Measurements from ENCODE around the gene MIA2.
"Not testable (repeated sequence)": the region's sequence is repeated elsewhere in the genome, so short reads cannot be mapped to it uniquely, and the experiment has no call there.

The MIA2 gene

DNA sequence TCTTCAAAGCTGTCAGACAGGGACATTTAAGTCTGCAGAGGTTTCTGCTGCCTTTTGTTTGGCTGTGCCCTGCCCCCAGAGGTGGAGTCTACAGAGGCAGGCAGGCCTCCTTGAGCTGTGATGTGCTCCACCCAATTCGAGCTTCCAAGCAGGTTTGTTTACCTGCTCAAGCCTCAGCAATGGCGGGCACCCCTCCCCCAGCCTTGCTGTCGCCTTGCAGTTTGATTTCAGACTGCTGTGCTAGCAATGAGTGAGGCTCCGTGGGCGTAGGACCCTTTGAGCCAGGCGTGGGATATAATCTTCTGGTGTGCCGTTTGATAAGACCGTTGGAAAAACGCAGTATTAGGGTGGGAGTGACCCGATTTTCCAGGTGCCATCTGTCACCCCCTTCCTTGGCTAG lies 125.4 kb downstream of the MIA2 start:
- not testable (repeated sequence) for H3K9me3 ChIP-seq (ENCODE audit: control insufficient read depth, low read length); H4K8ac ChIP-seq (ENCODE audit: low read length); H2BK12ac ChIP-seq (ENCODE audit: low read length in 2 of 2); H3K23ac ChIP-seq (ENCODE audit: low read length in 2 of 2); H2AFZ ChIP-seq (ENCODE audit: low read depth, low read length); H2BK5ac ChIP-seq (ENCODE audit: low read depth, low read length, poor library complexity, severe bottlenecking); H2AK5ac ChIP-seq (ENCODE audit: low read length, severe bottlenecking); H3K4me1 ChIP-seq (ENCODE audit: control insufficient read depth, insufficient read depth, low read depth, low read length); H3K18ac ChIP-seq (ENCODE audit: low read depth in 1 of 2, low read length in 2 of 2); H2BK15ac ChIP-seq (ENCODE audit: low read depth, poor library complexity, severe bottlenecking); H3K27me3 ChIP-seq (ENCODE audit: control insufficient read depth in 1 of 2, insufficient read depth in 1 of 2, low read length in 2 of 2); H3K4me3 ChIP-seq (ENCODE audit: insufficient read depth in 1 of 2, low read depth in 1 of 2, low read length in 2 of 2); H3K79me1 ChIP-seq (replicated peaks; ENCODE audit: low read length, poor library complexity, severe bottlenecking); H3K4ac ChIP-seq (ENCODE audit: low read depth in 1 of 2, low read length in 2 of 2); DNase-seq; H3K14ac ChIP-seq (ENCODE audit: low read length in 2 of 2); H3K4me2 ChIP-seq (ENCODE audit: low read length, poor library complexity, severe bottlenecking); H4K91ac ChIP-seq (ENCODE audit: low read length); H3K9ac ChIP-seq (ENCODE audit: low read length); H2BK120ac ChIP-seq (ENCODE audit: low read depth, low read length); H3K27ac ChIP-seq (ENCODE audit: low read length, poor library complexity, severe bottlenecking)
- WGBS, result 95% methylated on average over 10 of the region's 10 CpGs
- H3K36me3 ChIP-seq (ENCODE audit: control insufficient read depth in 1 of 2, insufficient read depth in 2 of 2, low read depth in 1 of 2, low read length in 2 of 2), result peaks cover 6 to 11% of the 10 kb centered on the region in 2 experiments

DNA sequence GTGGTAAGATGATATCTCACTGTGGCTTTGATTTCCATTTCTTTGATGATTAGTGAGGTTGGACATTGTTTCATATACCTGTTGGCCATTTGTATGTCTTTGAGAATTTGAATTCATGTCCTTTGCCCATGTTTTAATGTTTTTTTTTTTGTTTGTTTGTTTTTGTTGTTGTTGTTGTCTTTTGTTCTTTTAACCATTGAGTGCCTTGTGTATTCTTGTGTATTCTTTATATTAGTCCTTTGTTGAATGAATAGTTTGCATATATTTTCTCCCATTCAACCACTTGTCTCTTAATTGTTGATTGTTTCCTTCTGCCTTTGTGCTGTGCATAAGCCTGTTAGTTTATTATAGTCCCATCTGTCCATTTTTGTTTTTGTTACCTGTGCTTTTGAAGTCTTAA lies 126.6 kb downstream of the MIA2 start:
- Histone ChIP-seq H3K18ac (ENCODE audit: low read depth in 1 of 2, low read length in 2 of 2) (no peak overlapping the region), H2BK5ac (ENCODE audit: low read depth, low read length, poor library complexity, severe bottlenecking) (no peak overlapping the region), H3K23ac (ENCODE audit: low read length in 2 of 2) (no peak overlapping the region), H3K9me3 (ENCODE audit: control insufficient read depth, low read length) (peaks cover 18% of the 10 kb centered on the region), H4K8ac (ENCODE audit: low read length) (no peak overlapping the region), H3K27ac (ENCODE audit: low read length, poor library complexity, severe bottlenecking) (no peak overlapping the region), H3K14ac (ENCODE audit: low read length in 2 of 2) (no peak overlapping the region), H3K79me1 (replicated peaks; ENCODE audit: low read length, poor library complexity, severe bottlenecking) (peaks cover 10% of the 10 kb centered on the region), H3K36me3 (ENCODE audit: control insufficient read depth in 1 of 2, insufficient read depth in 2 of 2, low read depth in 1 of 2, low read length in 2 of 2) (peaks cover 6 to 11% of the 10 kb centered on the region in 2 experiments), H2AFZ (ENCODE audit: low read depth, low read length) (no peak overlapping the region), H3K4me3 (ENCODE audit: insufficient read depth in 1 of 2, low read depth in 1 of 2, low read length in 2 of 2) (no peak overlapping the region), H3K4me1 (ENCODE audit: control insufficient read depth, insufficient read depth, low read depth, low read length) (no peaks in the 10 kb centered on the region), H3K4ac (ENCODE audit: low read depth in 1 of 2, low read length in 2 of 2) (no peak overlapping the region), H2BK15ac (ENCODE audit: low read depth, poor library complexity, severe bottlenecking) (no peak overlapping the region), H4K91ac (ENCODE audit: low read length) (no peak overlapping the region), H3K4me2 (ENCODE audit: low read length, poor library complexity, severe bottlenecking) (no peak overlapping the region), H3K9ac (ENCODE audit: low read length) (no peak overlapping the region), H3K27me3 (ENCODE audit: control insufficient read depth in 1 of 2, insufficient read depth in 1 of 2, low read length in 2 of 2) (no peaks in the 10 kb centered on the region), H2BK120ac (ENCODE audit: low read depth, low read length) (no peak overlapping the region), H2BK12ac (ENCODE audit: low read length in 2 of 2) (no peak overlapping the region), H2AK5ac (ENCODE audit: low read length, severe bottlenecking) (no peak overlapping the region)
- DNase-seq, result no peak

DNA sequence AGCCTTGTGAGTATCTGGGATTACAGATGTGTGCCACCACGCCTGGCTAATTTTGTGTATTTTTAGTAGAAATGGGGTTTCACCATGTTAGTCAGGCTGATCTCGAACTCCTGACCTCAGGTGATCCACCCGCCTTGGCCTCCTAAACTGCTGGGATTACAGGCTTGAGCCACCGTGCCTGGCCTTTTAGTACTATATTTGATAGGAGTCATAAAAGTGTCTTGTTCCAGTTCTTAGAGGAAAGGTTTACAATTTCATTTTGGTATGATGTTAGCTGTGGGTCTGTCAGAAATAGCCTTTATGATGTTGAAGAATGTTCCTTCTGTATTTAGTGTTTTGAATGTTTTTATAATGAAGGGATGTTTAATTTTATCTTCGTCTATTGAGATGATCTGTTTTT lies 127.8 kb downstream of the MIA2 start:
- WGBS, result 98% methylated on average over 5 of the region's 5 CpGs

DNA sequence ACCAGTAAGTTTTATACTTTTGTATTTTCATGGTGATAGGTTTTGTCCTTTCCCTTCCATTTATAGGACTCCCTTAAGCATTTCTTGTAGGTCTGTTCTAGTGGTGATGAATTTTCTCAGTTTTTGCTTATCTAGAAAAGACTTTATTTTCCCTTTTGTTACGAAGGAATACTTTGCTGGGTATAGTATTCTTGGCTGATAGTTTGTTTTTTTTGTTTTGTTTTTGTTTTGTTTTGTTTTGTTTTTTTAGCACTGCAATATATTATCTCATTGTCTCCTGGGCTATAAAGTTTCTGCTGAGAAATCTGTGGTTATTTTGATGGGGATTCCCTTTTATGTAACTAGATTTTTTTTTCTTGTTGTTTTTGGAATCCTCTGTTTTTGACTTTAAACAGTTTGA lies 130.8 kb downstream of the MIA2 start:
- Histone ChIP-seq H3K9me3 (ENCODE audit: control insufficient read depth, low read length) (peaks cover 20% of the 10 kb centered on the region), H3K23ac (ENCODE audit: low read length in 2 of 2) (no peak overlapping the region), H2BK12ac (ENCODE audit: low read length in 2 of 2) (no peak overlapping the region), H3K4me3 (ENCODE audit: insufficient read depth in 1 of 2, low read depth in 1 of 2, low read length in 2 of 2) (no peak overlapping the region), H3K27me3 (ENCODE audit: control insufficient read depth in 1 of 2, insufficient read depth in 1 of 2, low read length in 2 of 2) (no peaks in the 10 kb centered on the region), H3K4me1 (ENCODE audit: control insufficient read depth, insufficient read depth, low read depth, low read length) (peaks cover 12% of the 10 kb centered on the region), H2AFZ (ENCODE audit: low read depth, low read length) (no peak overlapping the region), H3K4me2 (ENCODE audit: low read length, poor library complexity, severe bottlenecking) (no peak overlapping the region), H3K36me3 (ENCODE audit: control insufficient read depth in 1 of 2, insufficient read depth in 2 of 2, low read depth in 1 of 2, low read length in 2 of 2) (peaks cover 7 to 8% of the 10 kb centered on the region in 2 experiments), H3K9ac (ENCODE audit: low read length) (no peak overlapping the region), H3K14ac (ENCODE audit: low read length in 2 of 2) (no peak overlapping the region), H2BK5ac (ENCODE audit: low read depth, low read length, poor library complexity, severe bottlenecking) (no peak overlapping the region), H3K79me1 (replicated peaks; ENCODE audit: low read length, poor library complexity, severe bottlenecking) (peaks cover 22% of the 10 kb centered on the region), H2BK15ac (ENCODE audit: low read depth, poor library complexity, severe bottlenecking) (no peak overlapping the region), H4K91ac (ENCODE audit: low read length) (no peak overlapping the region), H3K4ac (ENCODE audit: low read depth in 1 of 2, low read length in 2 of 2) (no peak overlapping the region), H4K8ac (ENCODE audit: low read length) (no peak overlapping the region), H3K27ac (ENCODE audit: low read length, poor library complexity, severe bottlenecking) (no peak overlapping the region), H2AK5ac (ENCODE audit: low read length, severe bottlenecking) (no peak overlapping the region), H3K18ac (ENCODE audit: low read depth in 1 of 2, low read length in 2 of 2) (no peak overlapping the region), H2BK120ac (ENCODE audit: low read depth, low read length) (no peak overlapping the region)
- DNase-seq, result no peak
- WGBS, result no CpG with 5 or more reads among the region's 1 CpG

More for the DNA sequence above, 127.8 kb downstream of the MIA2 start:
- not testable (repeated sequence) for H2BK120ac ChIP-seq (ENCODE audit: low read depth, low read length); H4K8ac ChIP-seq (ENCODE audit: low read length); H2BK5ac ChIP-seq (ENCODE audit: low read depth, low read length, poor library complexity, severe bottlenecking); H3K4me1 ChIP-seq (ENCODE audit: control insufficient read depth, insufficient read depth, low read depth, low read length); H3K4ac ChIP-seq (ENCODE audit: low read depth in 1 of 2, low read length in 2 of 2); H2BK15ac ChIP-seq (ENCODE audit: low read depth, poor library complexity, severe bottlenecking); H3K27ac ChIP-seq (ENCODE audit: low read length, poor library complexity, severe bottlenecking); DNase-seq; H3K9ac ChIP-seq (ENCODE audit: low read length); H3K4me2 ChIP-seq (ENCODE audit: low read length, poor library complexity, severe bottlenecking); H4K91ac ChIP-seq (ENCODE audit: low read length); H2AFZ ChIP-seq (ENCODE audit: low read depth, low read length); H3K23ac ChIP-seq (ENCODE audit: low read length in 2 of 2); H3K4me3 ChIP-seq (ENCODE audit: insufficient read depth in 1 of 2, low read depth in 1 of 2, low read length in 2 of 2); H3K14ac ChIP-seq (ENCODE audit: low read length in 2 of 2); H3K18ac ChIP-seq (ENCODE audit: low read depth in 1 of 2, low read length in 2 of 2); H2AK5ac ChIP-seq (ENCODE audit: low read length, severe bottlenecking); H3K27me3 ChIP-seq (ENCODE audit: control insufficient read depth in 1 of 2, insufficient read depth in 1 of 2, low read length in 2 of 2); H2BK12ac ChIP-seq (ENCODE audit: low read length in 2 of 2)
- Histone ChIP-seq H3K79me1 (replicated peaks; ENCODE audit: low read length, poor library complexity, severe bottlenecking) (peaks cover 18% of the 10 kb centered on the region), H3K9me3 (ENCODE audit: control insufficient read depth, low read length) (peaks cover 20% of the 10 kb centered on the region), H3K36me3 (ENCODE audit: control insufficient read depth in 1 of 2, insufficient read depth in 2 of 2, low read depth in 1 of 2, low read length in 2 of 2) (peaks cover 9 to 11% of the 10 kb centered on the region in 2 experiments)
